GM19455 (cell line): ENCODE measurements around the gene KCNQ2.

Experiments
- ATAC-seq: cut with Tn5 transposase; IDR thresholded peaks from one replicate; pipeline ENCODE4 v1.9.1; 2021; ENCODE audit not compliant: unreplicated experiment

The KCNQ2 gene

DNA sequence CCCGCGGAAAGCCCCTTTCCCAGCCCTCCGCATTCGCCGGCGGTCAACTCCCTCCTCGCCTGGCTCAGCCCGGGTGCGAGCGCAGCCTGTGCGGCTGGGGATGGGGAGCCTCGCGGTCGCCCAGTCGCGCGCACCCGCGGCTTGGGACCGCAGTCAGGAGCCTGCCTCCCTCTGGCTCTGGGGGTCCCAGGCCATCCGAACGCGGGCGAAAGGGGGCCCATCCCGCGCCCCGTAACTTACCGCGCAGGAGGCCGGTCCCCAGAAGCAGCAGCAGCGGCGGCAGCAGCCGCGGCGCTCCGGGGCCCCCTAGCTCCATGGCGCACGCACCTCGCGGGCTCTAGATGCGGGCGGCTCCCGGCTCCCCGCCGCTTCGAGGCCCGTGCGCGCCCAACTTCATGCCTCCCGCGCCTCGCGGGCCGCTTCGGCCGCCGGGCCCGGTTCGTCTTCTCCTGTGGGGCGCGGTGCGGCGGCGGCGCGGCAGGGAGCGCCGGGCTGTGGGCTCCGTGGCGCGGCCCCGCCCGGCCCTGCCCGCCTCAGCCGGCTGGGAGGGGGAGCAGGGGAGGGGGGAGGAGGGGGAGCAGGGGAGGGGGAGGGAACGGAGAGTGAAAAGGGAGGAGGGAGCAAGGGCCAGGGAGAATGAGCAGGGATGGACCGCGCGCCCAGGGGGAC, 111.5 kb downstream of the KCNQ2 start, which contains the start of gene CHRNA4:
Gene CHRNA4, minus strand, starts transcription at position 500 of the 669 bp plus-strand sequence. Its CDS starts 184 bp downstream, at position 316.
- ATAC-seq, result no peak

DNA sequence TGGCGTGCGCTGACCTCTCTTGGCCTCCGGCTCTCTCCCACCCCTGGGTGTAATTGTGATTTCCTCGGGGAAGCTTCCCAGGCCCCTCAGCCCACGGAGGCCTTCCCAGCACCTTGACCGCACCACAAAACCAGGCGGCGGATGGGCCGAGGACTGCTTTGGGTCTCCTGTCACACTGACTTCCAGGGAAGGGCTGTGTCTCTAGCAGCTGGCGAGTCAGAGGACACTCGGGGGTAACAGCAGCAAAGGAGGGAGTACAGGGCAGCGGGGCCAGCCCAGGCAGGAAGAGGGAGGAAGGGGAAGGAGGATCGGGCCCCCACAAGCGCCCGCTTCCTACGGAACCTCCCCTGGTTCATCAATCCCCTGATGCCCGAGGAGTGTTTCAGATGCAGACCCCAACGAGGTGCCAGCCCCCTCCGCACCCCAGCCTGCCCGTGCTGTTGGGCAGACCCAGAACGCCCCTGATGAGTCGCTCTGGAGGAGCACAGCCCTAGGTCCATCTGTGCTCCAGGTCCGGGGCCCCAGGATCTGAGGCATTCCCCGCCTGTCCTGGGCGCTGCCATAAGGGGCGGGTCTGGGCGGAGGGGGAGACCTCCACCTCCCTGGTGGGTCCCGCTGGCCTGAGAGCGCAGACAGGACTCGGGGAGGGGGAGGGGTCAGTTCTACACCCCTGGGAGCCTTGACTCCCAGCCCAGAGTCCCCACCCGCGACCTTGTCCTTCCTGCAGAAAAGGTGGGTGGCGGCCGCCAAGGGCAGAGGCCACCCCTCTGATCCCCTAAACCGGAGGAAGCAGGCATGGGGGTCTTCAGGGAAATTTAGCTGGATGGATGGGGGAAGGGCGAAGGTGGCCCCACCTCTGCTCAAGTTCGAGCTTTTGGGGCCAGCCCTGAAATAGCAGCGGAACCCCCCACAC, 112.3 kb downstream of the KCNQ2 start:
- no peak for ATAC-seq

DNA sequence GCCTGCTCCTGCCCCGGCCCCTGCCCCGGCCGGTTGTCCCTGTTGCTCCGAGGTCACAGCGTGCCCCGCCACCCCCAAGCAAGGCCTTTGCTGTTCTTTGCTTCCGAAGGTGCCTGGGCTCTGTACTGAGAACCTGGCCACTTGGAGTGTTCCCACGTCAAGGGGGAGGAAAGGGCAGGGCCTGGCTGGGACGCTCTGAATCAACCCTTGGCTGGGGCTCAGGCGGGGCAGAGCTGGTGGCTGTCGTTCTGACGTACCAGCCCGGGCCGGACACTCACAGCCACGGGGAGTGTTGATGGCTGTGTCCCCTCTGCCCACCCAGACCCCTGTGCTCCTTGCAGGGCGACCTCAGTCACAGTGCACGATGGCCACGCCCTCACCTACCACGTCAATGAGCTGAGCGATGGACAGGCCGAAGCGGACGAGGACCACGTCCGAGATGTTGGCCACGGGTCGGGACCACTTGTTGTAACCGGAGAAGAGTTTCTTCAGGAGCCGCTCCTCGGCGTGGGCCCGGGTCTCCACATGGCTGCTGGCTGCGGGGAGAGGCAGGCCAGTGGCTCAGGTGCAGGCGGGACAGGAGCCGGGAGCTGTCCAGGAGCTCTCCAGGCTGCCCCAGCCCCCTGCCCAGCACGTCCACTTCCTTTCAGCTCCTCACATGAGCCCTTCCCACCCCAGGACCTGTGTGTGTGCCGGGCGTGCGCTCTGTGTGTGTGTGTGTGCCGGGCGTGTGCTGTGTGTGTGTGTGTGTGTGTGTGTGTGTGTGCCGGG, 113.1 kb downstream of the KCNQ2 start:
- ATAC-seq, result no peak

DNA sequence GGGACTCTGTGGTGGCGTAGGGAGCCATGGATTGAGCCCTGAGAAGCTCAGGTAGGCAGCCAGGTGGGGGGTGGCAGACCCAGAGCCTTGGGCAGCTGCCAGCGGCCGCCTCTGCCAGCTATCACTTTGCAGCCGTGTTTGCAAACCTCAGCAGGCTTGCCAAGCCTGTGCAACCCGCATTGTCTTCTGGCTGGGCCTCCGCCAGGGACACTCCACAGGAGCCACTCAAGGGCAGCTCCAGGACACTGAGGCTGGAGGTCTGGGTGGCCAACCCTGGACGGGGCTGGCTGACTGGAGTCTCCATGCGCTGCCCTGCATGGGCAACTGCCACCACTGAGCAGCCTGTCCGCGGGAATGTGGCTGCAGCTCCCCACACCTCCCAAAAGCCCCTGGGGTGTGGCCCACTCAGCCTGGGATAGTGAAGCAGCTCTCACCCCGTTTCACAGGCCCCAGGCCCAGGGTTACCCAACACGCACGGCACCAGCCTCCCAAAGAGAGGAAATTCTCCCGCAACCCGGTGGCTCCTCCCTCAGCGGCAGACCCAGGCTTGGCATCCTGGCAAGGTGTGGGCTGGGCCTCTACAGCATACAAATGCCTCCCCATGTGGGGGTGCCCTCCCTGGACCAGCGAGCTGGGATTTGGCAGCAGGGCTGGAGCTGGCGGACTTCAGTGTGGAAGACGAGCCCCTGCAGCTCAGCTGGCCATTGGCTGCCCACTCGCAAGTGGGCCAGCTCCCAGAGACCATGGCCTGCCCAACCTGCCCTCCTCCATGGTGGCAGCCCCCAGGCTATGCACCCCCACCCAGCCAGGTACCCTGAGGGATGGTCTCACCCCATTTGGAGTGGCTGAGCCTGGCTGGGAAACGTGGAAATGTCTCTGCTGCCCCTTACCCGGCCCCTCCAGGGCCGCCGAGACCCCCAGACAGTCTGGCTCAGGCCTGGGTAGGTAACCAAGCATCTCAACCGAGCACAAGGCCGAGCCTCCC, 114.2 kb downstream of the KCNQ2 start:
- ATAC-seq, result no peak

DNA sequence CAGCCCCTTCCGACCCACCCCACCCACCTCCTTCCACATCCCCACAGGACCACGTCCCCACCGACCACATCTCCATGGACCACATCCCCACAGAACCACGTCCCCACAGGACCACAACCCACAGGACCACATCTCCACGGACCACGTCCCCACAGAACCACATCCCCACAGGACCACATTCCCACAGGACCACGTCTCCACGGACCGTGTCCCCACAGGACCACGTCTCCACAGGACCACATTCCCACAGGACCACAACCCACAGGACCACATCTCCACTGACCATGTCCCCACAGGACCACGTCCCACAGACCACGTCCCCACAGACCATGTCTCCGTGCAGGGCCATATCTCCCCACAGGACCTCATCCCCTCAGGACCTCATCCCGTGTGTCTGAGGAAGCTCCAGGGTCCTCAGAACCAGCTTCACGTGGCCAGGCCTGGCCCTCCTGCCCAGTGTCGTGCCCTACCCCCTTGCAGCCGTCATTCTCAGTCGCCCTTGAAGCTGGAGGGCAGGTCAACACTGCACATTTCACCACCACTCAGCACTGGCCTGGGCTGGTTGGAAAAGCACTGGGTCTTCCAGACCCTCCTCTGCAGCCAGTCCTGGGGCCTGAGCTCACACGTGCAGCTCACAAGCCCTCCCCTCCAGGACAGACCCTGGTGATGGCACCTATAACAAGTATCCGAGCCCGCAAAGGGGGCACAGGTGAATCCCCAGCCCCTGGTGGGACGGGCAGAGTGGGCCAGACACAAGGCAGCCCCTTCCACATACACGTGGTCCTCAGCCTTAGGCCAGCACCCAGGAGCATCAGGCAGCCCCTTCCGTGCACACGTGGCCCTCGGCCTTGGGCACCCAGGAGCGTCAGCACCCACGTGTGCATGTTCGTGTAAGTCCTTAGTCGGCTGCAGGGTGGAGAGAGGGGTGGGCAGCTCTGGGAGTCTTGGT, 115.2 kb downstream of the KCNQ2 start:
- ATAC-seq, result no peak

DNA sequence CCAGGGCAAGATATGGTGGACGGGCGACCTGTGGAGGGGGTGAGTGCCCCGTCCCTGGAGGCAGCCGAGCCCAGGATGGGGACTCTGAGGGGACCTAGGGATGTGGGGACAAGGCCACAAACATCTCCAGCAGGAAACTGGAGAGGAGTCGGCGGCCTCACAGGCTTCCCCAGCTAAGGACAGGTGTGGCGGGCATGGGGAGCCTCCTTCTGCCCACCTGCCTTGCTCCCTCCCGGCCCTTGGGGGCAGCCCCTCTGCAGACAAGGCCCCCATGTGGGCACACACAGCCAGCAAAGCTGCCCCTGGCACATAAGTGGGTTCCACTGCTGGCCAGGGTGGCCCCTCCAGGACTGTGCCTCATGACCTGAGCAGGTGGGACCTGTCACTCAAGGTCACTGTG, 115.9 kb downstream of the KCNQ2 start:
- ATAC-seq, result no peak

DNA sequence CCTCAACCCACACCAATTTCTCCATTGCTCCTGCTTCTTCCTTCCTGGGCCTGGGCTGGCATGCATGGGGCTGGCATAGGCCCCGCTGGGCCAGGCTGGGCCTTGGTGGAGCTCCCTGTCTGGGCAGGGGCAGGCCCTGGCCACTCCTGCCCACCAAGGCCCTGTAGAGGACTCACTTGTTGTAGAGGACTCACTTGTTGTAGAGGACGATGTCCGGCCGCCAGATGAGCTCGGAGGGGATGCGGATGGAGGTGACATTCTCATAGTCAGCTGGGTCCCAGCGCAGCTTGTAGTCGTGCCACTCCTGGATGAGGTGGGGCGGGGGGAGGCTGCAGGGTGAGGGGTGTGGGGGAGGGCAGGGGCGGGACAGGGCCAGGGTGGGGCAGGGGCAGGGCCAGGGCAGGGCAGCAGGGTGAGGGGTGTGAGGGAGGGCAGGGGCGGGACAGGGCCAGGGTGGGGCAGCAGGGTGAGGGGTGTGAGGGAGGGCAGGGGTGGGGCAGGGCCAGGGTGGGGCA, 116.6 kb downstream of the KCNQ2 start:
- no peak for ATAC-seq

DNA sequence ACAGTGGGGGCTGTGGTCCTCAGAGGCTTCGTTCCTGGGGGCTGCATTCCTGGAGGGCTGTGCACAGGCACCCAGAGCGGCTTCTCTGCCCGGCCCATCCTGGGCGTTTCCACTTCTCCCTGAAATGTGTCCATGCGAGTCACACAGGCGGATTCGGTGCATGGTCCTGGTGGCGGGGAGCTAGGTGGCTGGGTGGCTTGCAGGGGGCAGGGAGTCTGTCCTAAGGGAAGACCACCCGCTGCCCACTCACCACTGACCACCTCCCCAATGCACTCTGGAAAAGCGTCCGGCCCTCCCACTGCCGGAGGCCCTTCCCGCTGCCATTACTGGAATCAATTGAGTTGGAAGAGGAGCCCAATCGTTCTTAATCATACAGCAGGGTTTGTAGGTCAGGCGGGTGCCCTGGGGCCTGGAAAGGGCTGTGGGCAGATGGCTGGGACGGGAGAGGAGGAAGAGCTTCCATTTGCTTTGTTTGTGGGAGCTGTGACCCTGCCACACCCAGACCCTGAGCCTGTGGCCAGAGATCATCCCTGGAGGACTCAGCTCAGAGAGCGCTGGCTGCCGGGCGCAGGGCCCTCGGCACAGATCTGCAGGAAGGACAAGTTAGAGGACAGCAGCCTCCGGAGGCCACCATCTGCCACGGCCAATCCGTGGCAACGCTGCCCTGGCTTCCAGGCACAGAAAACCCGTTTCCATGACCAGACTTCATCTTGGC, 117.7 kb downstream of the KCNQ2 start:
- no peak for ATAC-seq

DNA sequence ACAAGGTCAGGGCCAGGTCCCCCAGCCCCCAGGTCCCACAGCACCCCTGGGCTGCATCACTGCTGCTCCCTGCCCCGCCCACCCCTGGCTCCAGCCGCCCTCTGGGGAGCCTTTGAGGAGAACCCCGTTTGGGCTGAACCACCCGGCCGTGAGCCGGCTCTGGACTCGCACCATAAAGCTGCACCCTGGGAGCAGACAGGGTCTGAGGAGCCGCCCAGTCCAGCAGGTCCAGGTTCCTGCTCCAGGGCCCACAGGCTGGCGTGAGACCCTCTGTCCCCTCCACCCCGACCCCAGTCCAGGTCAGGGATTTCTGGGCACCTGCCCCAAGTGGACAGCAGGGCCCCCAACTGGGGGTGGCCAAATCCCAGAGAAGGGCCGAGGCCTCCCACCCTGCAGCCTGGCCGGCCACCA, 119.6 kb downstream of the KCNQ2 start:
- ATAC-seq, result no peak

DNA sequence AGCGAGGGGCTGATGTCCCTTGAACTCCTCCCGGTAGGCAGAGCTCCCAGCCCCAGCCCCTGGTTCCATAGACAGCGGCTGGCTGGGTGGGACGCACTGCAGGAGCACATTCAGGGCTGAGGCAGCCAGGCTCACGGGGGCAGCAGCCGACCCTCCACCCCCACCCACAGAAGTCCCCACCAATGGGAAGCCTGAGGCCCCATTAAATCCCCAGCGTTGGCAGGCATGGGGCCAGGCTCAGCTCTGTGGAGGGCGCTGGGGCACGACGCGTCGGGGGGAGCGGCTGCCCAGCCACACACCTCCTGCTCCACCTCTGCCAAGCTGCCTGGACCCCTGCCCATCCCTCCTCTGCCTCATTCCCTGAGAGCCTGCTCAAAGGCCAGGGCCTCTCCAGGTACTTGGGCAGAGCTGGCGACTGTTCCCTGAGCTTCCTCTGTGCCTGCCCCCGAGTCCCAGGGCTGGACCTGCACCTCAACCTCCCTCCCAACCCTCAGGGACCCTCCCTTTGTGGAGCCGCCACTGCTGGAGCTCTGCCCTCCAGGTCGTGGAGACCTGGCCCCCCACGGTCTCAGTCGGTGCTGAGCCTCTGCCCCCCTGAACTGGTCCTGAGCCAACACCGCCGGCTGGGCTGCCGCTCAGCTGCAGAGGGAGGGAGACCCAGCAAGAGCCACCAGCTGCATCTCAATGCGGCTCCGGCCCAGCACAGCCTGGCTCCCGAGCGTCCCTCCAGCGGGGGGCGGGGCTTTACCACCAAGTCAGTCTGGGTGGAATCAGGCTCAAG, 120.5 kb downstream of the KCNQ2 start:
- ATAC-seq, result no peak

DNA sequence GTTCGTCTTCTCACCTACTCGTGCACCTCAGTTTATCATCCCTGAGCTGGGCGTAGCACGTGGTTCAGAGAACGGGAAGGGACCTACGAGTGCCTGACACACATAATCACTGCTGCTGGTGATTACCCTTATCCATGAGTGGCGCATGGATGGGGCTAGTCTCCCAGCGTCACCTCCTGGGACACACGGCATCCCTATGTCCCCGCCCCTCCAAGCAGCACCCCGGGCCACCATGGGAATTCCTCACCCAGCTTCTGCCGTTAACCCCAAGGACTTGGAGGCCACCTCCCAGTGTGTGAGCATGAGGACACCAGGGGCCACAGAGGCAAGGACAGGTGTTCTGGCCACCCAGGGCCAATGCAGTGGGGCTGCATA, 121.1 kb downstream of the KCNQ2 start:
- no peak for ATAC-seq

DNA sequence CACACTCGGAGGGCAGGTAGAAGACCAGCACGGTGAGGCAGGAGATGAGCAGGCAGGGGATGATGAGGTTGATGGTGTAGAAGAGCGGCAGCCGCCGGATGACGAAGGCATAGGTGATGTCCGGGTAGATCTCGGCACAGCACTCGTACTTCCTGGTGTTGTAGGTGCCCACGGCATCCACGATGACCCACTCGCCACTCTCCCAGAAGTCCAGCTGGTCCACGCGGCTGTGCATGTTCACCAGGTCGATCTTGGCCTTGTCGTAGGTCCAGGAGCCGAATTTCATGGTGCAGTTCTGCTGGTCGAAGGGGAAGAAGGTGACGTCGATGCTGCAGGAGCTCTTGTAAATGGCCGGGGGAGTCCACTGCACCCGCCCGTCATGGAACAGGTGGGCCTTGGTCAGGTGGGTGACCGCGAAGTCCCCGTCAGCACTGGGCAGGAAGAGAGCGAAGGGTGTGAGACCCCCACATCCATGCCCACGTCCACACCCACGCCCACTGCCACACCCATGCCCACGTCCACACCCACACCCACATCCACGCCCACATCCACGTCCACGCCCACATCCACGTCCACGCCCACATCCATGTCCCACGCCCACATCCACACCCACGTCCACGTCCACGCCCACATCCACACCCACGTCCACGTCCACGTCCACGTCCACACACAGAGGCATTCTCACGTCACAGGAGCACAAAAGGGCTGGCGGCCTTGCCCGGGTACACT, 121.7 kb downstream of the KCNQ2 start:
- no peak for ATAC-seq
